Ovary (tissue), 9 donors: ENCODE measurements around the gene ANKRD18A. TPM values are rescaled to one million over a fixed set of nuclear protein-coding genes. Genes with fewer than 3 reads are reported as not detected.

Experiments
- DNase-seq, 5 donors: peaks; one replicate each; pipeline ENCODE4 v3.0.0-alpha.2; 2019 to 2020
- H3K27ac ChIP-seq, 2 donors: fragments of 200-600 bp; one replicate each; pipeline versions ENCODE4 v1.5.1 to v1.8.0; 2019 to 2022
- H3K27me3 ChIP-seq: fragments of 200-600 bp; one replicate; pipeline ENCODE4 v1.8.0; 2022
- H3K36me3 ChIP-seq: fragments of 200-600 bp; sonication (generic); one replicate; pipeline ENCODE4 v1.5.1; 2019
- H3K4me1 ChIP-seq: one replicate; pipeline ENCODE4 v1.8.1; 2013; ENCODE audit warnings: mild to moderate bottlenecking, moderate library complexity; ENCODE audit not compliant: insufficient read depth
- H3K4me3 ChIP-seq: fragments of 200-600 bp; sonication (generic); one replicate; pipeline ENCODE4 v1.5.1; 2017
- H3K9me3 ChIP-seq, 2 donors: fragments of 200-600 bp in 1 of 2; sonication (generic) in 1 of 2; one replicate each; pipeline versions ENCODE4 v1.5.1 to v1.8.1; 2013 to 2019; ENCODE audit warnings: mild to moderate bottlenecking in 1 of 2, moderate library complexity in 1 of 2
- EP300 ChIP-seq: sonication (generic); formaldehyde crosslinking; IDR thresholded peaks from one replicate; pipeline ENCODE4 v1.6.1; 2017; ENCODE audit warnings: antibody characterized with exemption
- POLR2A ChIP-seq: fragments of 450-650 bp; IDR thresholded peaks from one replicate; pipeline ENCODE4 v1.6.1; 2017; ENCODE audit warnings: antibody characterized with exemption, mild to moderate bottlenecking, moderate library complexity
- WGBS, 3 donors: extraction: QIAGEN DNeasy Blood & Tissue Kit in 1 of 3; methylation state at CpG; one replicate each; pipeline versions ENCODE4 v1.1.5 to v1.1.7; 2013 to 2017; 5-methylcytosine and 5-hydroxymethylcytosine counted together
- intact Hi-C, 4 donors: fragments of 100-400 bp; cut with DNase I; formaldehyde crosslinking; loops; one replicate each; pipeline versions ENCODE4 v1.11.0 to v1.15.1; 2022 to 2023
- polyA plus RNA-seq, 2 donors: library from polyadenylated mRNA; stranded (reverse); fragments of 200-250 nt in 1 of 2; fragments of 350-450 nt in 1 of 2; fragmentation: Illumina TruSeq in 1 of 2; extraction: RNeasy Lipid Tissue Mini Kit (QIAGEN cat#74804) in 1 of 2; gene quantifications; one replicate each; pipeline ENCODE4 v1.2.3, GENCODE V29; 2013 to 2014
- total RNA-seq, 7 donors: library from RNA; depleted of rRNA in 2 of 7; stranded (reverse); fragments of >200 nt in 2 of 7; fragmentation: NEBNext Ultra II Directional in 3 of 7; extraction: Animal tissue kit (Norgen Biotek cat#: 25700) in 3 of 7; gene quantifications; one replicate each; pipeline versions ENCODE4 v1.1.0 to v1.2.4, GENCODE V29; 2016 to 2023
- TF ChIP-seq, protein P1 (sequence below), 3 donors: fragments of 450-650 bp in 2 of 3; fragments of 200-600 bp in 1 of 3; IDR thresholded peaks; one replicate each; pipeline versions ENCODE4 v1.5.1 to v1.8.0; 2016 to 2022; ENCODE audit warnings: antibody characterized with exemption in 3 of 3, mild to moderate bottlenecking in 1 of 3
- donor health status: DM: no; HTN: no; CAD: no; lungs with moderate emphysema.
- donor health status: DM: no; HTN: no; CAD: no.
- donor health status: Bipolar disorder and iron deficiency.
- donor health status: DM: yes; HTN: yes; CAD: no.
- donor health status: DM: no; HTN: no; CAD: no.
- donor health status: DM: yes; HTN: yes; CAD: no.

The ANKRD18A gene
- total and polyA plus RNA-seq, 9 donors: 0.06 to 2.3 (median 0.37) TPM; not detected in 1

DNA sequence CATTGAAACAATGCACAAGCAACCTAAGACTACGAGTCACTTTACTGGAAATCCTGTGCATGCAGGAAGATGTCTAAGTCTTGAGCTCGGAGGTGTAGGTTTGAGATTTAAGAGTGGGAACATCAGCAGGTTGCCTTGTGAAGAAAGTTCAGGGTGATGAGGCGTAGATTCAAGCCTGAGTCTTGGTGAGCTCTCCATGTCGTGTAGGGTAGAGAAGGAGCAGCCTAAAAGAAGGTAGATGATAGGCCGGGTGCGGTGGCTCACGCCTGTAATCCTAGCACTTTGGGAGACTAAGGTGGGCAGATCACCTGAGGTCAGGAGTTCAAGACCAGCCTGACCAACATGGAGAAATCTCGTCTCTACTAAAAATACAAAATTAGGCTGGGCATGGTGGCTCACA lies 30.2 kb upstream of the ANKRD18A start:
- no peak for TF ChIP-seq POLR2A
- TF ChIP-seq, protein P1, sequence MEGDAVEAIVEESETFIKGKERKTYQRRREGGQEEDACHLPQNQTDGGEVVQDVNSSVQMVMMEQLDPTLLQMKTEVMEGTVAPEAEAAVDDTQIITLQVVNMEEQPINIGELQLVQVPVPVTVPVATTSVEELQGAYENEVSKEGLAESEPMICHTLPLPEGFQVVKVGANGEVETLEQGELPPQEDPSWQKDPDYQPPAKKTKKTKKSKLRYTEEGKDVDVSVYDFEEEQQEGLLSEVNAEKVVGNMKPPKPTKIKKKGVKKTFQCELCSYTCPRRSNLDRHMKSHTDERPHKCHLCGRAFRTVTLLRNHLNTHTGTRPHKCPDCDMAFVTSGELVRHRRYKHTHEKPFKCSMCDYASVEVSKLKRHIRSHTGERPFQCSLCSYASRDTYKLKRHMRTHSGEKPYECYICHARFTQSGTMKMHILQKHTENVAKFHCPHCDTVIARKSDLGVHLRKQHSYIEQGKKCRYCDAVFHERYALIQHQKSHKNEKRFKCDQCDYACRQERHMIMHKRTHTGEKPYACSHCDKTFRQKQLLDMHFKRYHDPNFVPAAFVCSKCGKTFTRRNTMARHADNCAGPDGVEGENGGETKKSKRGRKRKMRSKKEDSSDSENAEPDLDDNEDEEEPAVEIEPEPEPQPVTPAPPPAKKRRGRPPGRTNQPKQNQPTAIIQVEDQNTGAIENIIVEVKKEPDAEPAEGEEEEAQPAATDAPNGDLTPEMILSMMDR (IDR thresholded peaks at IDR 0.05): no peak
- Histone ChIP-seq H3K4me1 (no peaks in the 10 kb centered on the region), H3K27ac (no peak overlapping the region), H3K27me3 (no peaks in the 10 kb centered on the region), H3K9me3 (no peaks in the 10 kb centered on the region), H3K36me3 (no peaks in the 10 kb centered on the region), H3K4me3 (no peak overlapping the region)
- 88 to 95% (median 94%) methylated on average over 8 of the region's 8 CpGs for WGBS, 3 donors
- no peak for DNase-seq
- intact Hi-C loops: loop anchor here in 1 of 4 donors (10.0 kb wide), 1 partner anchor 64 kb away; no protein-coding TSS in a partner anchor

DNA sequence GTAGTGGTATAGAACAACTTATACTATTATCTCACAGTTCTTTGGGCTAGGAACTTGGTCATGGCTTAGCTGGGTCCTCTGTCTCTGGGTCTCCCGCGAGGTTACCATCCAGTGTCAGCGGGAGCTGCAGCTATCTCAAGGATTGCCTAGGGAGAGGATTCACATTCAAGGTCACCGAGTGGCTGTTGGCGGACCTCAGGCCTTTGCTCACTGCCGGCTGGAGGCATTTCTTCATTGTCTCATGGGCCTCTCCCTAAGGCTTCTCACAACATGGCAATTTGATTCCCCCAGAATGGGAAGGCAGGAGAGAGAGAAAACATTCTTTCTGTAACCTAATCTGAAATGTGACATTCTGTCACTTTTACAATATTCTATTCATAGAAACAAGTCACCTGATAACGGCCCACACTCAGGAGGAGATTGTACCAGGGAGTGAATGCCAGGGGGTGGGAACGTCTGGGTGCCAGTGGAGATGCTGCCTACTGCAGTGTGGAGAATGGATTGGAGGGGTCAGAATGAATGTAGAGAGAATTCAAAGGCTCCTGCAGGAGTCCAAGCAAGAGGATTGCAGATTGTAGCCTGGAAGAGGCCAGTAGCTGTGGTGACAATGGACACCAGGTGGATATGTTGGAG lies 29.5 kb upstream of the ANKRD18A start:
- DNase-seq: no peak
- Histone ChIP-seq H3K36me3 (no peaks in the 10 kb centered on the region), H3K9me3 (no peaks in the 10 kb centered on the region), H3K4me1 (no peaks in the 10 kb centered on the region), H3K27ac (no peak overlapping the region), H3K27me3 (no peaks in the 10 kb centered on the region), H3K4me3 (no peak overlapping the region)
- TF ChIP-seq, protein P1 (IDR thresholded peaks at IDR 0.05): no peak
- TF ChIP-seq POLR2A (no peak), EP300 (no peak)
- WGBS, 3 donors: 83 to 86% (median 83%) methylated on average over 8 of the region's 8 CpGs
- intact Hi-C loops: loop anchor here in 1 of 4 donors (10.0 kb wide), 1 partner anchor 65 kb away; no protein-coding TSS in a partner anchor

DNA sequence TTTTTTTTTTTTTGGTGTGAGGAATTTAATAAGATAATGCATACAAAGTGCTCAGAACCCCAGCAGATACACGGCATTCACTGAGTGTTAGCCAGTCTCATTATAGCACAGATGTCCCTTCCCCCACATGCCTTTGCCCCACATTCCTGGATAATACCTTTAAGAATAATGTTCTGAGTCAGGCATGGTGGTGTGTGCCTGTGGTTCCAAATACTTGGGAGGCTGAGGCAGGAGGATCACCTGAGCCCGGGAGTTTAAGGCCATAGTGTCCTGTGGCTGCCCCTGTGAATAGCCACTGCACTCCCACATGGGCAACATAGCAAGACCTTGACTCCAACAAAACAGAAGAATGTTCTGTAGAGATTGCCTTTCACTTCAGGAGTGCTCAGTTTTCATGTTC lies 24.2 kb upstream of the ANKRD18A start:
- Histone ChIP-seq H3K36me3 (no peaks in the 10 kb centered on the region), H3K4me3 (no peak overlapping the region), H3K27ac (no peak overlapping the region), H3K27me3 (no peaks in the 10 kb centered on the region), H3K4me1 (no peaks in the 10 kb centered on the region), H3K9me3 (no peaks in the 10 kb centered on the region)
- 13 to 51% (median 25%) methylated on average over 2 of the region's 2 CpGs for WGBS, 3 donors
- DNase-seq: no peak
- intact Hi-C loops: no loop called here
- TF ChIP-seq EP300 (no peak), POLR2A (no peak)
- TF ChIP-seq, protein P1 (IDR thresholded peaks at IDR 0.05): no peak

DNA sequence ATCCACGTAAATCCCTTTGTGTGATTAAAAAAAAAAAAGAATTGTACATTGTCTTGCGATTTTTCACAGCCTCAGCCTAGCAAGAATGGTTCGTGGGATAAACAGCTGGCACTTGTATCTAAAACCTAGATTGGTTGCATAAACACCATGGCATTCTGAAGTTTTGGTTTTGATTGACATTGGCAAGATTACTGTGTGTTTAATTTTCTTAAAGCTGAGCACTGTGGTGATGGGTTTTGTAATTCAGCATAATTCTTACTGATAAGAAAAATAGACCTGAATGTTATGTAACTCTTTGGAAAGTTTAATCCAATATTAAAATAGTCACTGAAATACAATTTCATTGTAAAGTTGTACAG lies 23.4 kb upstream of the ANKRD18A start:
- H3K36me3 ChIP-seq: no peaks in the 10 kb centered on the region
- H3K9me3 ChIP-seq: no peaks in the 10 kb centered on the region
- no peaks in the 10 kb centered on the region for H3K27me3 ChIP-seq
- TF ChIP-seq, protein P1 (IDR thresholded peaks at IDR 0.05): no peak
- TF ChIP-seq POLR2A (no peak), EP300 (no peak)
- H3K27ac ChIP-seq: no peak overlapping the region
- no peaks in the 10 kb centered on the region for H3K4me1 ChIP-seq
- 67 to 84% (median 71%) methylated on average over 3 of the region's 3 CpGs for WGBS, 3 donors
- intact Hi-C loops: no loop called here
- no peak for DNase-seq
- H3K4me3 ChIP-seq: no peak overlapping the region
